H1 (cell line): Measurements from ENCODE around the gene CLCA4.
A peak's percentile ranks its signal among the peaks of the same experiment; 100 is the strongest.

Source experiments
- BCL11A ChIP-seq, 2 experiments: IDR thresholded peaks; one replicate each; pipeline ENCODE4 v1.6.1; 2011; ENCODE audit warnings: low read depth in 2 of 2, low read length in 2 of 2, mild to moderate bottlenecking in 2 of 2
- EP300 ChIP-seq, 2 experiments: IDR thresholded peaks; 1 replicate in 1 of 2; 2 replicates in 1 of 2; pipeline ENCODE4 v1.6.1; 2011 to 2012; ENCODE audit warnings: low read depth in 2 of 2, low read length in 2 of 2, mild to moderate bottlenecking in 2 of 2, borderline replicate concordance in 1 of 2, inconsistent platforms in 1 of 2, moderate library complexity in 1 of 2
- EZH2 ChIP-seq: fragments of 200-600 bp; sonication (generic); IDR thresholded peaks from 2 replicates; pipeline ENCODE4 v1.7.1; 2012; ENCODE audit warnings: low read depth, mild to moderate bottlenecking, moderate library complexity, low read length, inconsistent platforms; ENCODE audit not compliant: severe bottlenecking
- HDAC6 ChIP-seq: IDR thresholded peaks from one replicate; pipeline ENCODE4 v1.7.1; 2012; ENCODE audit warnings: low read depth, mild to moderate bottlenecking, inconsistent platforms, low read length, moderate library complexity
- POLR2A ChIP-seq, 2 experiments: IDR thresholded peaks; 1 replicate in 1 of 2; 2 replicates in 1 of 2; pipeline ENCODE4 v1.6.1; 2011; ENCODE audit warnings: low read depth in 2 of 2, low read length in 2 of 2, mild to moderate bottlenecking in 2 of 2; ENCODE audit errors: control extremely low read depth in 1 of 2
- POLR2AphosphoS5 ChIP-seq: IDR thresholded peaks from 2 replicates; pipeline ENCODE4 v1.6.1; 2011; ENCODE audit warnings: low read depth, low read length
- TF ChIP-seq, protein P1 (sequence below), 3 experiments: IDR thresholded peaks; 1 replicate in 2 of 3; 2 replicates in 1 of 3; pipeline versions ENCODE4 v1.5.1 to v1.6.1; 2011; ENCODE audit warnings: low read length in 3 of 3, mild to moderate bottlenecking in 3 of 3, inconsistent platforms in 2 of 3, low read depth in 1 of 3, moderate library complexity in 1 of 3; ENCODE audit not compliant: insufficient read depth in 1 of 3; ENCODE audit errors: control extremely low read depth in 1 of 3

DNA sequence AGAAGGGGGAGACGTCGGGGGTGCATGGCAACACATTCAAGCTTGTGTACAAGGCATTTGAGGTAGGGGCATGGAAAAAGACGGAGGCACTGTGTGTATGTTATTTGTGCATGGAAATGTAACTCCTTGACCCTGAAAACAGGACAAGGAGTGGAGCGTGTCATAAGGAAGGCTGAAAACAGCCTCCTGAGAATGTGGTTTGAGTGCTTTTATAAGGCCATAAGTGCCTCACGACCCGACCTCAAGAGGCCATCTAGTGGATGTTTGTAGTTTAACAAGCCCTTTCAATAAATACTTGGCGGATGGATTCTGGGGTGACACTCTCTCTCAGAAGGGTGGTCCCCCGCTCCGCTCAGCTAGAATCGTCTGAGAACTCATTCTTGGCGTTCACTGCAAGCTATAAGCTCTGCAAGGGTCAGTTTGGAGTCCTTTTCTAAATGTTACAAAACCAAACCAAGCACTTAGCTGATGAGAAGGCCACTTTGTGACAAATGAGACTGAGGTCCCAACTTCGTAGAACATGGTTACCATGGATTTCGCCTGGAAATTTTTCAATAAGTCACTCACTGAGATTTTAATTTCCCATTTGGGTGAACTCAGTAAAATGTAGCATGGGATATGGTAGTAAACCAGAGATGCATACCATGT, 38.8 kb upstream of the CLCA4 start:
- TF ChIP-seq, protein P1, sequence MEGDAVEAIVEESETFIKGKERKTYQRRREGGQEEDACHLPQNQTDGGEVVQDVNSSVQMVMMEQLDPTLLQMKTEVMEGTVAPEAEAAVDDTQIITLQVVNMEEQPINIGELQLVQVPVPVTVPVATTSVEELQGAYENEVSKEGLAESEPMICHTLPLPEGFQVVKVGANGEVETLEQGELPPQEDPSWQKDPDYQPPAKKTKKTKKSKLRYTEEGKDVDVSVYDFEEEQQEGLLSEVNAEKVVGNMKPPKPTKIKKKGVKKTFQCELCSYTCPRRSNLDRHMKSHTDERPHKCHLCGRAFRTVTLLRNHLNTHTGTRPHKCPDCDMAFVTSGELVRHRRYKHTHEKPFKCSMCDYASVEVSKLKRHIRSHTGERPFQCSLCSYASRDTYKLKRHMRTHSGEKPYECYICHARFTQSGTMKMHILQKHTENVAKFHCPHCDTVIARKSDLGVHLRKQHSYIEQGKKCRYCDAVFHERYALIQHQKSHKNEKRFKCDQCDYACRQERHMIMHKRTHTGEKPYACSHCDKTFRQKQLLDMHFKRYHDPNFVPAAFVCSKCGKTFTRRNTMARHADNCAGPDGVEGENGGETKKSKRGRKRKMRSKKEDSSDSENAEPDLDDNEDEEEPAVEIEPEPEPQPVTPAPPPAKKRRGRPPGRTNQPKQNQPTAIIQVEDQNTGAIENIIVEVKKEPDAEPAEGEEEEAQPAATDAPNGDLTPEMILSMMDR (IDR thresholded peaks at IDR 0.05; ENCODE audit: control extremely low read depth in 1 of 3, insufficient read depth in 1 of 3, low read depth in 1 of 3, low read length in 3 of 3) = peak in 2 of 3 experiments; percentile 58 to 59; a peak in 3 of 4 replicates
- TF ChIP-seq POLR2A (IDR thresholded peaks at IDR 0.05; ENCODE audit: control extremely low read depth in 1 of 2, low read depth in 2 of 2, low read length in 2 of 2) (no peak), HDAC6 (no peak), EZH2 (no peak), BCL11A (IDR thresholded peaks at IDR 0.05; ENCODE audit: low read depth in 2 of 2, low read length in 2 of 2) (no peak), EP300 (IDR thresholded peaks at IDR 0.05; ENCODE audit: borderline replicate concordance in 1 of 2, low read depth in 2 of 2, low read length in 2 of 2) (no peak), POLR2AphosphoS5 (no peak)
